Measurements from ENCODE around the gene PSG7.
"Not testable (repeated sequence)": the region's sequence is repeated elsewhere in the genome, so short reads cannot be mapped to it uniquely, and the experiment has no call there.

PSG7 gene

DNA sequence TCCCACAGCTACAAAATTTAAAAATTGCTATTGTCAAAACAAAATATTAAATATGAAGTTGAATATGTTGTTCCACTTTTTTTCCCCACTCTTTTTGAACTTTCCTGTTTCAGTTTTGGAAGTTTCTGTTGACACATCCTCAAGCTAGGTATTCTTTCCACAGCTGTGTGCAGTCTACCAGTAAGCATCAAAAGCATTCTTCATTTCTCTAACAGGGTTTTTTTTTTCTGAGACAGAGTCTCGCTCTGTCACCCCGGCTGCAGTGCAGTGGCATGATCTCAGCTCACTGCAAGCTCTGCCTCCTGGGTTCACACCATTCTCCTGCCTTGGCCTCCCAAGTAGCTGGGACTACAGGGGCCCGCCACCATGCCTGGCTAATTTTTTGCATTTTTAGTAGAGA lies 62.9 kb downstream of the PSG7 start:
- H3K4me2 ChIP-seq (ENCODE audit: low read length); H2AK5ac ChIP-seq (ENCODE audit: low read length); H4K5ac ChIP-seq (ENCODE audit: low read length); H3K23ac ChIP-seq (ENCODE audit: low read length); H3K27ac ChIP-seq (ENCODE audit: low read depth, low read length); H3K79me2 ChIP-seq (ENCODE audit: control insufficient read depth, insufficient read depth, low read length); DNase-seq; H3K18ac ChIP-seq (ENCODE audit: low read length); H3K4me3 ChIP-seq (ENCODE audit: low read length); H3K4me1 ChIP-seq (ENCODE audit: control insufficient read depth, low read depth, low read length); H2BK5ac ChIP-seq (ENCODE audit: low read length); H3K36me3 ChIP-seq (ENCODE audit: control insufficient read depth, insufficient read depth, low read length); H3K9ac ChIP-seq (ENCODE audit: low read length); H2BK120ac ChIP-seq (ENCODE audit: low read depth, low read length); H3K56ac ChIP-seq (ENCODE audit: low read length); H3K27me3 ChIP-seq (ENCODE audit: insufficient read depth, low read length, poor library complexity); H3K4ac ChIP-seq (ENCODE audit: low read depth, low read length); H3K79me1 ChIP-seq (ENCODE audit: low read length); H4K8ac ChIP-seq (ENCODE audit: low read depth, low read length); H2BK15ac ChIP-seq (replicated peaks; ENCODE audit: low read depth): not testable (repeated sequence)
- no CpG with 5 or more reads among the region's 3 CpGs for WGBS (ENCODE audit: extremely low coverage, insufficient coverage, low lambda C conversion rate)

Data from mesendoderm (in vitro differentiated cells).